ENCODE data around the gene PDIA5.

The PDIA5 gene

GRCh38 chr3:123032057-123032456 lies 34.8 kb upstream of the PDIA5 start:
- TF ChIP-seq, protein P1, sequence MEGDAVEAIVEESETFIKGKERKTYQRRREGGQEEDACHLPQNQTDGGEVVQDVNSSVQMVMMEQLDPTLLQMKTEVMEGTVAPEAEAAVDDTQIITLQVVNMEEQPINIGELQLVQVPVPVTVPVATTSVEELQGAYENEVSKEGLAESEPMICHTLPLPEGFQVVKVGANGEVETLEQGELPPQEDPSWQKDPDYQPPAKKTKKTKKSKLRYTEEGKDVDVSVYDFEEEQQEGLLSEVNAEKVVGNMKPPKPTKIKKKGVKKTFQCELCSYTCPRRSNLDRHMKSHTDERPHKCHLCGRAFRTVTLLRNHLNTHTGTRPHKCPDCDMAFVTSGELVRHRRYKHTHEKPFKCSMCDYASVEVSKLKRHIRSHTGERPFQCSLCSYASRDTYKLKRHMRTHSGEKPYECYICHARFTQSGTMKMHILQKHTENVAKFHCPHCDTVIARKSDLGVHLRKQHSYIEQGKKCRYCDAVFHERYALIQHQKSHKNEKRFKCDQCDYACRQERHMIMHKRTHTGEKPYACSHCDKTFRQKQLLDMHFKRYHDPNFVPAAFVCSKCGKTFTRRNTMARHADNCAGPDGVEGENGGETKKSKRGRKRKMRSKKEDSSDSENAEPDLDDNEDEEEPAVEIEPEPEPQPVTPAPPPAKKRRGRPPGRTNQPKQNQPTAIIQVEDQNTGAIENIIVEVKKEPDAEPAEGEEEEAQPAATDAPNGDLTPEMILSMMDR (IDR thresholded peaks at IDR 0.05), result no peak

- TF ChIP-seq, protein P1 (IDR thresholded peaks at IDR 0.05), result no peak
These were observed 32.7 kb upstream of the PDIA5 start for GRCh38 chr3:123034120-123034519.

DNA sequence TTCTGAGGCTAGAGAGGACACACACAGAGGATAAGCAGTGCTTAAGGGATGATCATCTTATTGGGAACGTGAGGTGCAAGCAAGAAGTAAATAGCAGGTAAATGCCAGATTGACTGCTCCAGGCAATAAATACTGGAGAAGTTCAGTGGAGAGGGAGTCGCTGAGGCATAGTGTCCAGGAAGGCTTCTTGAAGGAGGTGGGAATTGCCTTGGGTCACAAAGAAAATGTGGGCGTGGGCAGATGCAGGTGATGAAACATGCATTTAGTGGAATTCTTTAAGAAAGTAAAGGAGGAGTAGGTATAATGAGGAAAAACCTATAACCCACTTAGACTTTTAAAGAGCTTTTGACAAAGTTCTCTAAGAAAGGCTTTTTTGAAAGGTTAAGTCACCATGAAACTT lies 31.8 kb upstream of the PDIA5 start:
- TF ChIP-seq, protein P1 (IDR thresholded peaks at IDR 0.05), result no peak

DNA sequence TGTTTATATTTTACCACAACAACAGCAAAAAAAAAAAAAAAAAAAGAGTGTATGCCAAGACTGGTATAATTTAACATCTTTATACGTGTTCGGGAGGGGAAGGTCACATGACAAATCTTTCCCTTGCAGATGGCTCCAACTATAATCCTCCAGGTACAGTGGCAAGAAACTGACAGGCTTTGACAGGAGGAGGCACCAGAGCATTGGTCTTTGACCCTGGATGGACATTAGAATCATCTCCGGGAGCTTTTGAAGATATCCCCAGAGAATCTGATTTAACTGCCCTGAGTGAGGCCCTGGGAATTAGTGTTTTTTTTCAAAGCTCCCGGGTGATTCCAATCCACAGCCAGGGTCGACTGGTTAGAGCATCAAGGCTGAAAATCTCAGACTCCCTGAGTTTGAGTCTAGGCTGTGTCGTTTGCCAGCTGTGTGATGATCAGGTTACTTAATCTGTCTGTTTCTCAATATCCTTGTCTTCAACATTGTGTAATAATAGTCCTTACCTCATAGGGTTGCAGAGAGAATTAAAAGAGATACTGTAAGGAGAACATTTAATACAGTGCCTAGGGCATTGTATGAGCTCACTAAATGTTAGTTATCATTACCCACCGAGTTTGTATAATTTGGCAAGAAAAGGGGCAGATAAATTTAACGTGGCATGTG lies 30.3 kb upstream of the PDIA5 start:
- TF ChIP-seq, protein P1 (IDR thresholded peaks at IDR 0.05), result no peak

- TF ChIP-seq, protein P1 (IDR thresholded peaks at IDR 0.05), result no peak
These were observed 29.8 kb upstream of the PDIA5 start for GRCh38 chr3:123037015-123037375.

GRCh38 chr3:123038751-123039150 lies 28.1 kb upstream of the PDIA5 start:
- TF ChIP-seq, protein P1 (IDR thresholded peaks at IDR 0.05), result no peak

DNA sequence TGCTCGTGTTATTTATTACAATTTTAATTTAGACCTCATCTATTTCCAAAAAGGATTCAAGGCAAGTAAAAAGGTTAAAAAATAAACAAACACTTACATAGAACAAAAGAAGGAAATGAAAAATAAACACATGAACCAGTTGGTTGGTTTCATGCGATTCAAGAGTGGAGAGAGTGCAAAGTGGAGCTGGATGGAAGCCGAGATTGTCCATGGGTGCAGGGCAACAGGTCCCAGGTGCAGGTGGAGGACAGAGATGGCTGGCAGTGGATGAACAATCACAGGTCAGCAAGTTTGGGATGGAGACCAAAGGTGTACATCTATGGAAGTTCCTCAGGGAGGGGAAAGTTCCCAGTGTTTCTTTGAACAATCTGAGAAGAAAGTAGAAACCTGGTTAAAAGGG lies 27.6 kb upstream of the PDIA5 start:
- TF ChIP-seq, protein P1 (IDR thresholded peaks at IDR 0.05), result no peak

DNA sequence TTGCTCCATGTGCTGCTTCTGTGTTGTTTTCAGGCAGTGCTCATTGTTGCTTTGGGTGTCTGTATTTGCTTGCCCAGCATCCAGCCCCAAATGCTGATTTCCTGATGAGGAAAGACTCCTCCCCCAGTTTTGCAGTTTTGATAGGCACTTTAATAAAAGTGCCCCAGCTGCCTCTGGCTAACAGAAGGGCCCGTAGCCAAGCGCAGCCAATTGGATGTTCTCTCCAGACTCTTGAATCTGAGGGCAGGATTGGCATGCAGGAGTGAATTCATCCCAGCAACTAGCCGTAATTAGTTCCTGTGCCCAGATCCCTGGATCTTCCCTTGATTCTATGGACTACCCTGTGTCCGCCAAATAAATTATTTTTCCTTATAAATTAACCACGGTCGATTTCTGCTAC lies 24.4 kb upstream of the PDIA5 start:
- TF ChIP-seq, protein P1 (IDR thresholded peaks at IDR 0.05), result no peak
